Measurements from ENCODE around the gene CD83.

CD83 gene

GRCh38 chr6:14159090-14159489 is 41.5 kb downstream of the CD83 start:
- Mint-ChIP-seq H3K4me1 (peaks cover 5% of the 10 kb centered on the region), H3K9me3 (peaks cover 13% of the 10 kb centered on the region), H3K27ac (no peak overlapping the region), H3K36me3 (ENCODE audit: low read depth) (peaks cover 8% of the 10 kb centered on the region), H3K4me3 (no peak overlapping the region), H3K27me3 (ENCODE audit: low read depth) (peaks cover 4% of the 10 kb centered on the region)
- TF ChIP-seq, protein P1, sequence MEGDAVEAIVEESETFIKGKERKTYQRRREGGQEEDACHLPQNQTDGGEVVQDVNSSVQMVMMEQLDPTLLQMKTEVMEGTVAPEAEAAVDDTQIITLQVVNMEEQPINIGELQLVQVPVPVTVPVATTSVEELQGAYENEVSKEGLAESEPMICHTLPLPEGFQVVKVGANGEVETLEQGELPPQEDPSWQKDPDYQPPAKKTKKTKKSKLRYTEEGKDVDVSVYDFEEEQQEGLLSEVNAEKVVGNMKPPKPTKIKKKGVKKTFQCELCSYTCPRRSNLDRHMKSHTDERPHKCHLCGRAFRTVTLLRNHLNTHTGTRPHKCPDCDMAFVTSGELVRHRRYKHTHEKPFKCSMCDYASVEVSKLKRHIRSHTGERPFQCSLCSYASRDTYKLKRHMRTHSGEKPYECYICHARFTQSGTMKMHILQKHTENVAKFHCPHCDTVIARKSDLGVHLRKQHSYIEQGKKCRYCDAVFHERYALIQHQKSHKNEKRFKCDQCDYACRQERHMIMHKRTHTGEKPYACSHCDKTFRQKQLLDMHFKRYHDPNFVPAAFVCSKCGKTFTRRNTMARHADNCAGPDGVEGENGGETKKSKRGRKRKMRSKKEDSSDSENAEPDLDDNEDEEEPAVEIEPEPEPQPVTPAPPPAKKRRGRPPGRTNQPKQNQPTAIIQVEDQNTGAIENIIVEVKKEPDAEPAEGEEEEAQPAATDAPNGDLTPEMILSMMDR (IDR thresholded peaks at IDR 0.05; ENCODE audit: unreplicated experiment in 3 of 3) = no peak

- Mint-ChIP-seq H3K4me3 (no peak overlapping the region), H3K4me1 (peaks cover 11% of the 10 kb centered on the region), H3K9me3 (peaks cover 13% of the 10 kb centered on the region), H3K27me3 (ENCODE audit: low read depth) (peaks cover 13% of the 10 kb centered on the region), H3K36me3 (ENCODE audit: low read depth) (peaks cover 8% of the 10 kb centered on the region), H3K27ac (peak overlapping the region in 2 of 3 experiments; percentile 34 to 73)
- TF ChIP-seq, protein P1 (IDR thresholded peaks at IDR 0.05; ENCODE audit: unreplicated experiment in 3 of 3) = no peak
Observed at GRCh38 chr6:14162826-14163225, 45.3 kb downstream of the CD83 start.

DNA sequence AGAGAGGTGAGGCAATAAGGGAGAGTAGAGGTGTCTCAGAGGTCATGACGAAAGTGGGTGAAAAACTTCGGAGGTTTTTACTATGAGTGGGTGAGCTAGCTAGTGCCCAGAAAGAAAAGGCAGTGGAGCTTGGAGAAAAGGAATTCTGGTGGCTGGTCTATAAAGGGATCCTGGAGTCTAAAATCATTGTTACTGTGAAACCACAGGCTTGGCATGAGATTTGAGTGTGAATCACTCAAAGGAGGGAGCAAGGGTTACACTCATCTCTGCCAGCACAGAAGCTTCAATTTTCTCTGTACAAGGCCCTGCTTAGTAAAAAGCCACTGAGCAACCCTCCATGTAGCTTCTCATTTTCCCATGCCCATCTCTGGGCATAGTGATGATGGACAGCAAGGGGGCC is 47.5 kb downstream of the CD83 start:
- peaks cover 11% of the 10 kb centered on the region for H3K4me1 Mint-ChIP-seq
- H3K27me3 Mint-ChIP-seq (ENCODE audit: low read depth) = peaks cover 13% of the 10 kb centered on the region
- TF ChIP-seq, protein P1 (IDR thresholded peaks at IDR 0.05; ENCODE audit: unreplicated experiment in 3 of 3) = no peak
- H3K4me3 Mint-ChIP-seq = no peak overlapping the region
- H3K36me3 Mint-ChIP-seq (ENCODE audit: low read depth) = peaks cover 6% of the 10 kb centered on the region
- no peak overlapping the region for H3K27ac Mint-ChIP-seq
- H3K9me3 Mint-ChIP-seq = peaks cover 19% of the 10 kb centered on the region

DNA sequence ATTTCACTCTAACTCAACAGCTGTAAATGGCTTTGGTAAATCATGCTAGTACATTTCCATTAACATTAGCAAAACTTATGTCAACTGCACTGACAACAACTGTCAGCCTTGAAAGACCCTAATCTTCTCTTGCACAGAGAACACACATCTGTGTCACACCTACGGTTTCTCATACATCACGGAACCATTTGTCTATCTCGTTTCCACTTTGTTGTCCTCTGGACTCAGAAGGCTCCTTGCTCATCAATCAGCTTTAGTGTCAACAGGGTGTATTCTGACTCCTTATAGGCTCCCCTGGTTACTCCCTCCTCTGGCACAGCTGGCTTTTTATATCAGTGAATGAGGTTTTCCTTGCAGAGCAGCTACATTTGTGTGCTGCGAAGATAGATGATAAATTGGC is 49.3 kb downstream of the CD83 start:
- no peak overlapping the region for H3K4me3 Mint-ChIP-seq
- H3K36me3 Mint-ChIP-seq (ENCODE audit: low read depth) = peaks cover 5% of the 10 kb centered on the region
- peaks cover 9% of the 10 kb centered on the region for H3K27me3 Mint-ChIP-seq (ENCODE audit: low read depth)
- H3K27ac Mint-ChIP-seq = no peak overlapping the region
- TF ChIP-seq, protein P1 (IDR thresholded peaks at IDR 0.05; ENCODE audit: unreplicated experiment in 3 of 3) = no peak
- H3K4me1 Mint-ChIP-seq = peaks cover 11% of the 10 kb centered on the region
- peaks cover 31% of the 10 kb centered on the region for H3K9me3 Mint-ChIP-seq

DNA sequence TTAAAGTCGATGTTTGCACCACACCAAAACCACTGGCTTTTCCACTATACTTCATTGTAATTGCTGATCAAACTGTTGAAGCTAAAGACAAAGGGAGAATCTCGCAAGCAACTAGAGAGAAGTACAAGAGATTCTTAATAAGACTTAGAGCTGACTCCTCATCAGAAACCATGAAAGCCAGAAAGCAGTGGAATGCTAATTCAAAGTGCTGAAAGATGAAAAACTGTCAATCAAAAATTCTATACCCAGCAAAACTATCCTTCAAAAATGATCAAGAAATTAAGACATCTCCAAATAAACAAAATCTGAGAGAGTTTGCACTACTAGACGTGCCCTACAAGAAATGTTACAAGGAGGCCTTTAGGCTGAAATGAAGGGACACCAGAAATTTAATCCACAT is 52.6 kb downstream of the CD83 start:
- Mint-ChIP-seq H3K36me3 (ENCODE audit: low read depth) (peaks cover 5% of the 10 kb centered on the region), H3K4me3 (no peak overlapping the region), H3K4me1 (peaks cover 6% of the 10 kb centered on the region), H3K9me3 (peaks cover 34% of the 10 kb centered on the region), H3K27ac (no peak overlapping the region), H3K27me3 (ENCODE audit: low read depth) (peaks cover 8% of the 10 kb centered on the region)
- TF ChIP-seq, protein P1 (IDR thresholded peaks at IDR 0.05; ENCODE audit: unreplicated experiment in 3 of 3) = no peak

DNA sequence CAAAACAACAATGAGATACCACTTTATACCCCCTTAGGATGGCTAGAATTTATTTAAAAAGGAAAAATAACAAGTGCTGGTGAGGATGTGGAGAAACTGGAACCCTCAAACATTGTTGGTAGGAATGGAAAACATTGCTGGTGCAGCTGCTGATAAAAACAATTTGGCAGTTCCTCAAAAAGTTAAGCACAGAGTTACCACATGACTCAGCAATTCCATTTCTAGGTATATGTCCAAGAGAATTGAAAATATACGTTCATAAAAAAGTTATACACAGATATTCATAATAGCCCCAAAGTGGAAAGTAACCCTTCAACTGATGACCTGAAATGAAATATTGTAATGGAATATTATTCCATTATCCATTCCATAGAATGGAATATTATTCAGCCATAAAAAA is 55.0 kb downstream of the CD83 start:
- peaks cover 36% of the 10 kb centered on the region for H3K9me3 Mint-ChIP-seq
- no peak overlapping the region for H3K4me3 Mint-ChIP-seq

More for the DNA sequence above, 55.0 kb downstream of the CD83 start:
- Mint-ChIP-seq H3K36me3 (ENCODE audit: low read depth) (peaks cover 5% of the 10 kb centered on the region), H3K27me3 (ENCODE audit: low read depth) (peaks cover 11% of the 10 kb centered on the region), H3K27ac (no peak overlapping the region), H3K4me1 (no peaks in the 10 kb centered on the region)
- TF ChIP-seq, protein P1 (IDR thresholded peaks at IDR 0.05; ENCODE audit: unreplicated experiment in 3 of 3) = no peak
